GM19240 (cell line): ENCODE results near the gene FGF18.
"Not testable (repeated sequence)": the region's sequence is repeated elsewhere in the genome, so short reads cannot be mapped to it uniquely, and the experiment has no call there.

ENCODE experiments used
- DNase-seq: peaks from one replicate; pipeline ENCODE4 v3.0.0; 2011; ENCODE audit warnings: low spot score; ENCODE audit not compliant: insufficient read length

The FGF18 gene

DNA sequence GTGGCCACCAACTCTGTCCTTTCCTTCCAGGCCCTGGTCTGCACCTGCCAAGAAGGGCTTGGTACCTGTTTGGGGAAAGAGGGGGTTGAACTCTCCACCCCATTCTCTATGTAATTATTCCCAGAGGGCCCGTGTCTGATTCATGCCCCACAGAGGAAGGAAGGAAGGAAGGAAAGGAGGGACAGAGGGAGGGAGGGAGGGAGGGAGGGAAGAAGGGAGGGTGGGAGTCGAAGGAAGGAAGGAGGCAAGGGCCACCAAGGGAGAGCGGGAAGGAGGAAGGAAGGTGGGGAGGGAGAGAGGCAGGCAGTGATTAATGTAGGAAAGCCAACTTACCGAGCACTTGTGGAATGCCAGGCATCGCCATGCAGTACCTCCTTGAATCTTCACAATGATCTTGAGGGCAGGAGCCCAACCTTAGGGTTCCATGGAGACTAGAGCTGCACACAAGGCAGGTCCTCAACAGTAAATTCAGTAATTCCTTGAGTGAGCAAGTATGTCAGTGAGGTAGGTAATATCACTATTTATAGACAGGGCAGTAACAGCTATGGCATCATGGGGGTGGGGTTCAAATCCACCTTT lies 75.8 kb downstream of the FGF18 start:
- DNase-seq = no peak

DNA sequence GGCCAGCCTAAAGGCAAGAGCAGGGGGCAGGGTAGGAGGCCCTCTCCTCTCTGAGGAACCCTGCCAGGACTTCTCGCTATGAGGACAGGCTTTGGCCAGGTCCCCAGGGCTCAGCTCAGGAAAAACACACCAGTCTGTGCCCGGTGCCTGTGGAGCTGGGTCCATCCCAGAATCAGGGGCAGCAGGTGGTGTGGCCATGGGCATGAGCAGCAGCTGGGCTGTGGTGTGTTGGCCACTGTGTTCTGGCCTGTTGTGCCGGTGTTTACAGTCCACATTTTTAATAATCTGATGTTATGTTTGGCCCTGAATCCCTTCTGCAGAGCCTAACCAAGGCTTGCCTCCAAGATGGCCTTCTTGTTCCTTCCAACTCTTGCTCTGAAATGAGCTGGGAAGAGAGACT lies 77.0 kb downstream of the FGF18 start:
- DNase-seq = no peak

GRCh38 chr5:171497494-171497893 lies 78.0 kb downstream of the FGF18 start:
- not testable (repeated sequence) for DNase-seq

GRCh38 chr5:171498166-171498565 lies 78.7 kb downstream of the FGF18 start:
- no peak for DNase-seq

DNA sequence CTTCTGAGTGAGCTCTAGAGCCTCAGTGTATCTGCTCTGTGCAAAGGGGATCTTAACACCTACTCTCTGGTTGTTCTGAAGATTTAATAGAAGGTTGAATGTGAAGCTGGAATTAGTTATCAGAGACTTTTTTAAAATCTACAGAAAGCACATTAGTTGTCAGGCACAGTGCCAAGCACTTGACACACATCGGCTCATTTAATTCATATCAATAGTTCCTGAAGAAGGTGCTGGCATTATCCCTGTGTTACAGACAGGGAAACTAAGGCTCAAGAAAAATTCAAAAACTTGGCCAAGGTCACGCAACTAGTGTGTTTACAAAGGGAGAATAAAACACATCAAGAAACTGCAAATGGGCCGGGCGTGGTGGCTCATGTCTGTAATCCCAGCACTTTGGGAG lies 80.2 kb downstream of the FGF18 start:
- no peak for DNase-seq

GRCh38 chr5:171505473-171506043 lies 86.1 kb downstream of the FGF18 start:
- DNase-seq = no peak

DNA sequence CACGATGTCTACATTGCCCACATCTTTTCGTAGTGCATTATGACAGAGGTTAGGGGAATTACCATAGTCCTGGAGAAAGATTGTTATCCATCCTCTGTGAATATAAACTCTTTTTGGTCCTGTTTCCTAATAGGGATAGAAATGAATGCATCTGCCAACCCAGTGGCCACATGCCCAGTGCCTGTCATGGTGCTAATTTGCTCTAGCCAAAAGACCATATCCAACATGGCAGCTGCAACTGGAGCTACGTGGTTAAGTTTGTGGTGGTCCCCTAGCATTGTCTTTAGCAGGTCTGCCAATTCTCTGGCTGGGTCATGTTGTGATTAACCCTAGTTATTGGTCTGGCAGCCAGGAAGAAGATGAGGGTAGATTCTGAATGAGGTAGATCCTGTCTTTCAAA lies 87.5 kb downstream of the FGF18 start:
- DNase-seq = no peak
